GM23338 (cell line): ENCODE measurements around the gene BBLN. TPM values are rescaled to one million over a fixed set of nuclear protein-coding genes. Genes with fewer than 3 reads are reported as not detected.

ENCODE experiments used
- ATAC-seq: fragments of 200-7000 bp; cut with Tn5 transposase; 3 replicates; pipeline ENCODE4 v1.9.1; 2020
- DNase-seq: peaks from one replicate; pipeline ENCODE4 v3.0.0-alpha.2; 2015; ENCODE audit warnings: low spot score
- H2AFZ ChIP-seq: fragments of 200-600 bp; sonication (generic); 2 replicates; pipeline ENCODE4 v1.8.0; 2016; ENCODE audit warnings: antibody characterized with exemption, mild to moderate bottlenecking, moderate library complexity
- H3F3A ChIP-seq: fragments of 200-600 bp; sonication (generic); replicated peaks from 2 replicates; pipeline ENCODE4 v1.8.0; 2017; ENCODE audit warnings: antibody characterized with exemption, mixed run types, low read depth
- H3K27ac ChIP-seq: fragments of 200-600 bp; sonication (generic); 2 replicates; pipeline ENCODE4 v1.6.1; 2016; ENCODE audit warnings: low read depth
- H3K27me3 ChIP-seq: fragments of 200-600 bp; sonication (generic); 2 replicates; pipeline ENCODE4 v1.8.0; 2016; ENCODE audit warnings: mild to moderate bottlenecking, mixed run types, moderate library complexity; ENCODE audit not compliant: insufficient read depth
- H3K36me3 ChIP-seq: fragments of 200-600 bp; sonication (generic); 2 replicates; pipeline ENCODE4 v1.8.0; 2016; ENCODE audit warnings: mild to moderate bottlenecking; ENCODE audit not compliant: insufficient read depth
- H3K4me1 ChIP-seq: fragments of 200-600 bp; sonication (generic); 2 replicates; pipeline ENCODE4 v1.8.0; 2016; ENCODE audit warnings: mild to moderate bottlenecking, moderate library complexity; ENCODE audit not compliant: insufficient read depth
- H3K4me2 ChIP-seq: fragments of 200-600 bp; sonication (generic); 2 replicates; pipeline ENCODE4 v1.7.1; 2017; ENCODE audit warnings: mixed run types
- H3K4me3 ChIP-seq: fragments of 200-600 bp; sonication (generic); 2 replicates; pipeline ENCODE4 v1.6.1; 2016; ENCODE audit warnings: mixed run types
- H3K79me2 ChIP-seq: fragments of 200-600 bp; sonication (generic); replicated peaks from 2 replicates; pipeline ENCODE4 v1.8.0; 2017; ENCODE audit warnings: mild to moderate bottlenecking; ENCODE audit not compliant: insufficient read depth
- H3K9me2 ChIP-seq: fragments of 200-600 bp; sonication (generic); 2 replicates; pipeline ENCODE4 v1.8.0; 2017; ENCODE audit not compliant: insufficient read depth
- H4K20me1 ChIP-seq: fragments of 200-600 bp; sonication (generic); replicated peaks from 2 replicates; pipeline ENCODE4 v1.8.0; 2017; ENCODE audit warnings: mild to moderate bottlenecking; ENCODE audit not compliant: insufficient read depth
- H3K27ac Mint-ChIP-seq: 2 replicates; pipeline ENCODE4 v1.8.0; 2020; ENCODE audit warnings: inconsistent platforms, mild to moderate bottlenecking, moderate library complexity, mixed read lengths
- H3K27me3 Mint-ChIP-seq: 3 replicates; pipeline ENCODE4 v1.8.0; 2022; ENCODE audit warnings: low read depth, mild to moderate bottlenecking, moderate library complexity, mixed read lengths, inconsistent platforms; ENCODE audit not compliant: insufficient read depth, poor library complexity
- H3K36me3 Mint-ChIP-seq: 3 replicates; pipeline ENCODE4 v1.8.0; 2021; ENCODE audit warnings: low read depth, mild to moderate bottlenecking, inconsistent platforms, moderate library complexity, mixed read lengths
- H3K4me1 Mint-ChIP-seq: 3 replicates; pipeline ENCODE4 v1.8.0; 2020; ENCODE audit warnings: mild to moderate bottlenecking, inconsistent platforms, mixed read lengths
- H3K4me3 Mint-ChIP-seq: 3 replicates; pipeline ENCODE4 v1.8.0; 2021; ENCODE audit warnings: moderate library complexity, mild to moderate bottlenecking, inconsistent platforms, mixed read lengths
- H3K9me3 Mint-ChIP-seq: 3 replicates; pipeline ENCODE4 v1.8.0; 2020; ENCODE audit warnings: moderate library complexity, mild to moderate bottlenecking, inconsistent platforms, mixed read lengths
- EZH2 ChIP-seq: fragments of 200-600 bp; sonication (generic); IDR thresholded peaks from one replicate; pipeline ENCODE4 v1.8.0; 2017; ENCODE audit warnings: antibody characterized with exemption, mild to moderate bottlenecking, low read depth; ENCODE audit not compliant: unreplicated experiment
- NANOG ChIP-seq: IDR thresholded peaks from 2 replicates; pipeline ENCODE4 v1.6.1; 2016; ENCODE audit warnings: antibody characterized with exemption, borderline replicate concordance
- STAT1 ChIP-seq: IDR thresholded peaks from one replicate; pipeline ENCODE4 v1.6.1; 2016; ENCODE audit warnings: antibody characterized with exemption; ENCODE audit not compliant: unreplicated experiment
- ZNF331 ChIP-seq: fragments of 250-450 bp; sonication (Bioruptor Pico); IDR thresholded peaks from 2 replicates; pipeline ENCODE4 v1.5.0; 2020; ENCODE audit warnings: low read depth, mild to moderate bottlenecking, moderate library complexity
- polyA plus RNA-seq: library from polyadenylated mRNA; unstranded; fragments of >200 nt; fragmentation: Nextera tagmentation; extraction: Ambion mirVana; gene quantifications from 2 replicates; pipeline ENCODE4 v1.2.1, GENCODE V29; 2016
- total RNA-seq: library from RNA; depleted of rRNA; stranded (reverse); fragments of >200 nt; shearing (Covaris generic); gene quantifications from 2 replicates; pipeline ENCODE4 v1.2.3, GENCODE V29; 2014
- TF ChIP-seq, protein P1 (sequence below): IDR thresholded peaks from one replicate; pipeline ENCODE4 v1.6.1; 2018; ENCODE audit warnings: antibody characterized with exemption; ENCODE audit not compliant: unreplicated experiment

BBLN gene
- total and polyA plus RNA-seq, 2 experiments from 2014 or later = 171 to 246 TPM

DNA sequence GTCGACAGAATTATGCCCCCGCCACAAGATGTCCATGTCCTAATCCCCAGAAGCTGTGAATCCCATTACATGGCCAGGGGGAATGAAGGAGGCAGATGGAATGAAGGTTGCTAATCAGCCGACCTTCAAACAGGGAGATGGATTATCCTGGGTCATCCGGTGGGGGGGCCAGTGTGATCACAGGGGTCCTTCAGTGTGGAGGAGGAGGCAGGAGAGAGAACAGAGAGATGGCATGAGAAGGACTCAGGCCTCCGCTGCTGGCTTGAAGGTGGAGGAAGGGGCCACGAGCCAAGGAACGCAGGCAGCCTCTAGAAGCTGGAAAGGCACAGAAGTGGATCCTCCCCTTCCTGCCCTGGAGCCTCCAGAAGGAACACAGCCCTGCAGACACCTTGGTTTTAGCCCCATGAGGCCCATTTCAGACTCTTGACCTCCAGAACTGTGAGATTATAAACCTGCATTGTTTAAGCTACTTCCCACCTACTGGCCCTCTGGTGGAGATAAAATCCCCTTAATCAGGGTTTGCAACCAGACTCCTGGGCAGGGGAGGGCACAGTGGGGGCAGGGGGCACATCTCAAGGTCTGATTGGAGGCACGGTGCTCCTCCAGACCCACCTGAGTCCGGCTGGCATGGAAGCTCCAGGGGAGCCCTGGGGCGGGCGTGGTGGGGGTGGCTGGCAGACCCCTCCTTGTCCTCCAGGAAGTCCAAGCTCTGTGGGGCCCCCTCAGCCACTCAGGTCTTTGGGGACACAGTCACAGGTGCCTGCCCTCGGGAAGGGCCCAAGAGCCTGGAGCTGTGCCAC lies 46.3 kb upstream of the BBLN start (continued):
- TF ChIP-seq, protein P1, sequence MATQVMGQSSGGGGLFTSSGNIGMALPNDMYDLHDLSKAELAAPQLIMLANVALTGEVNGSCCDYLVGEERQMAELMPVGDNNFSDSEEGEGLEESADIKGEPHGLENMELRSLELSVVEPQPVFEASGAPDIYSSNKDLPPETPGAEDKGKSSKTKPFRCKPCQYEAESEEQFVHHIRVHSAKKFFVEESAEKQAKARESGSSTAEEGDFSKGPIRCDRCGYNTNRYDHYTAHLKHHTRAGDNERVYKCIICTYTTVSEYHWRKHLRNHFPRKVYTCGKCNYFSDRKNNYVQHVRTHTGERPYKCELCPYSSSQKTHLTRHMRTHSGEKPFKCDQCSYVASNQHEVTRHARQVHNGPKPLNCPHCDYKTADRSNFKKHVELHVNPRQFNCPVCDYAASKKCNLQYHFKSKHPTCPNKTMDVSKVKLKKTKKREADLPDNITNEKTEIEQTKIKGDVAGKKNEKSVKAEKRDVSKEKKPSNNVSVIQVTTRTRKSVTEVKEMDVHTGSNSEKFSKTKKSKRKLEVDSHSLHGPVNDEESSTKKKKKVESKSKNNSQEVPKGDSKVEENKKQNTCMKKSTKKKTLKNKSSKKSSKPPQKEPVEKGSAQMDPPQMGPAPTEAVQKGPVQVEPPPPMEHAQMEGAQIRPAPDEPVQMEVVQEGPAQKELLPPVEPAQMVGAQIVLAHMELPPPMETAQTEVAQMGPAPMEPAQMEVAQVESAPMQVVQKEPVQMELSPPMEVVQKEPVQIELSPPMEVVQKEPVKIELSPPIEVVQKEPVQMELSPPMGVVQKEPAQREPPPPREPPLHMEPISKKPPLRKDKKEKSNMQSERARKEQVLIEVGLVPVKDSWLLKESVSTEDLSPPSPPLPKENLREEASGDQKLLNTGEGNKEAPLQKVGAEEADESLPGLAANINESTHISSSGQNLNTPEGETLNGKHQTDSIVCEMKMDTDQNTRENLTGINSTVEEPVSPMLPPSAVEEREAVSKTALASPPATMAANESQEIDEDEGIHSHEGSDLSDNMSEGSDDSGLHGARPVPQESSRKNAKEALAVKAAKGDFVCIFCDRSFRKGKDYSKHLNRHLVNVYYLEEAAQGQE = no peak
- TF ChIP-seq ZNF331 (CRISPR knock-in tag) (no peak), EZH2 (no peak), NANOG (no peak), STAT1 (no peak)

DNA sequence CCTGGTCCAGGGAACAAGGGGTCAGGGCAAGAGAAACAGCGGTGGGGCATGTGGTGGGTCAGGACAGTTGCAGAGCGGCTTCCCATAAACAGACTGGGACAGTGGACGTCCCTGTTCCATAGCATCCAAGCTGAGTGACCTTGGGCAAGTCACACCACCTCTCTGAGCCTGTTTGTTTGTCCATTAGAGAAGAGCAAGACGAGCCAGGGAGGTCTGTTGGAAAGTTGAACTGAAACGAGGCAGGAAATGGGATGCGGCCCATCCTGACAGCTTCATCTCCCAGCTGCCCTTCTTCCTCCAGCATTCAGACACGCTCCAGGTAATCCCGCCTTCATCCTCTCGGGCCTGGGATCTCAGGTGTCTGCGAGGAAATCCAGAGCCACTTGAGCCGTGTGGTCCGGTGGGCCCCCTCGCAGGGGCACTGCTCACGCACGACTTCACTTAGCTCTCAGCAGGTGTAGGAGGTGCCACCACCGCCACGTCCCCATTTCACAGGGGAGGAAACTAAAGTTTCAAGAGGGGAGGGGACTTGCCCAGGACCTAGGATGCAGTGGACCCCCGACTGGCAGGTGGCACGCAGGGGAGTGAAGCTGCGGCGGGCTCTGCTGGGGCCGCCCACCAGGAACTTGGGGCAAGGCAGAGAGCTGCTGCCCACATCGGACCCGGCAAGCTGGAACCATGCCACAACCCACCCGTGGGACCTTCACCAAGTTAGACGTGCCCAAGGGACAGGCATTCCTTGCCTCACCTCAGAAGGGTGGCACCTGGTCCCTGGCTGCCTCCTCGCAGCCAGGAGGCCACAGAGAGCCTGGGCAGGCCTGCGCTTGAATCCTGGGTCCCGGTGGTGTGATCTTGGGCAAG lies 45.5 kb upstream of the BBLN start:
- DNase-seq (no peak), ATAC-seq (no peak)
- Histone ChIP-seq H3K4me2 (no peak overlapping the region), H3K9me2 (no peaks in the 10 kb centered on the region), H4K20me1 (no peaks in the 10 kb centered on the region; the same call in 1 of the 2 replicates), H3K27ac (no peak overlapping the region), H3K36me3 (no peaks in the 10 kb centered on the region), H3K4me1 (peaks cover 6% of the 10 kb centered on the region; the same call in 1 of the 2 replicates), H2AFZ (no peak overlapping the region), H3K4me3 (no peak overlapping the region), H3K79me2 (no peaks in the 10 kb centered on the region), H3K27me3 (no peaks in the 10 kb centered on the region), H3F3A (peaks cover 7% of the 10 kb centered on the region; the same call in 1 of the 2 replicates)
- H3K4me3 Mint-ChIP-seq = no peak overlapping the region
- TF ChIP-seq ZNF331 (CRISPR knock-in tag) = no peak
- no peak for TF ChIP-seq NANOG
- no peak for TF ChIP-seq EZH2
- peaks cover 12% of the 10 kb centered on the region for H3K4me1 Mint-ChIP-seq
- peaks cover 10% of the 10 kb centered on the region for H3K27me3 Mint-ChIP-seq
- H3K27ac Mint-ChIP-seq = no peak overlapping the region
- H3K9me3 Mint-ChIP-seq = no peaks in the 10 kb centered on the region
- peaks cover 18% of the 10 kb centered on the region for H3K36me3 Mint-ChIP-seq
